Type B pancreatic cell (in vitro differentiated cells): ENCODE results near the gene STK38L. TPM values are rescaled to one million over a fixed set of nuclear protein-coding genes. Genes with fewer than 3 reads are reported as not detected.
"Not testable (repeated sequence)": the region's sequence is repeated elsewhere in the genome, so short reads cannot be mapped to it uniquely, and the experiment has no call there.

Source experiments
- DNase-seq: peaks from one replicate; pipeline ENCODE4 v3.0.0; 2021; ENCODE audit warnings: mixed read lengths; ENCODE audit not compliant: unreplicated experiment; ENCODE audit errors: extremely low spot score
- H3K27ac Mint-ChIP-seq: 2 replicates; pipeline ENCODE4 v1.8.0; 2021; ENCODE audit warnings: mild to moderate bottlenecking, mixed read lengths
- H3K27me3 Mint-ChIP-seq: 2 replicates; pipeline ENCODE4 v1.8.0; 2021; ENCODE audit warnings: mixed read lengths
- H3K36me3 Mint-ChIP-seq: 2 replicates; pipeline ENCODE4 v1.8.0; 2021; ENCODE audit warnings: mixed read lengths
- H3K4me1 Mint-ChIP-seq: one replicate; pipeline ENCODE4 v1.8.0; 2021; ENCODE audit warnings: mixed read lengths; ENCODE audit not compliant: unreplicated experiment
- H3K4me3 Mint-ChIP-seq: 2 replicates; pipeline ENCODE4 v1.8.0; 2021; ENCODE audit warnings: mild to moderate bottlenecking, mixed read lengths
- H3K9me3 Mint-ChIP-seq: 2 replicates; pipeline ENCODE4 v1.8.0; 2021; ENCODE audit warnings: mixed read lengths
- CTCF ChIP-seq: fragments of 200-600 bp; sonication (generic); conservative IDR thresholded peaks from 2 replicates; pipeline ENCODE4 v1.5.0; 2021; ENCODE audit warnings: antibody characterized with exemption, mild to moderate bottlenecking
- total RNA-seq: library from RNA; stranded (reverse); gene quantifications from 2 replicates; pipeline ENCODE4 v1.2.1, GENCODE V29; 2021; ENCODE audit warnings: low replicate concordance

The STK38L gene
- total RNA-seq, 1 donor from 2014 or later: 43.1 TPM

- H3K4me3 Mint-ChIP-seq: no peak overlapping the region
- no peak overlapping the region for H3K27ac Mint-ChIP-seq
- no peaks in the 10 kb centered on the region for H3K9me3 Mint-ChIP-seq
Observed at GRCh38 chr12:27220055-27220987, 23.8 kb upstream of the STK38L start.

GRCh38 chr12:27220988-27221345 is 23.1 kb upstream of the STK38L start:
- Mint-ChIP-seq H3K27ac (no peak overlapping the region), H3K4me3 (no peak overlapping the region), H3K36me3 (no peaks in the 10 kb centered on the region), H3K9me3 (peaks cover 2% of the 10 kb centered on the region), H3K27me3 (peaks cover 4% of the 10 kb centered on the region), H3K4me1 (peaks cover 2% of the 10 kb centered on the region)
- TF ChIP-seq CTCF: no peak
- DNase-seq: no peak

More at GRCh38 chr12:27220055-27220987, 23.8 kb upstream of the STK38L start:
- no peak for TF ChIP-seq CTCF
- Mint-ChIP-seq H3K27me3 (peaks cover 4% of the 10 kb centered on the region), H3K4me1 (no peaks in the 10 kb centered on the region), H3K36me3 (no peaks in the 10 kb centered on the region)
- DNase-seq: no peak

GRCh38 chr12:27221625-27222387 is 22.3 kb upstream of the STK38L start:
- H3K9me3 Mint-ChIP-seq: peaks cover 5% of the 10 kb centered on the region
- H3K27me3 Mint-ChIP-seq: peaks cover 4% of the 10 kb centered on the region
- no peak overlapping the region for H3K4me3 Mint-ChIP-seq
- no peak for TF ChIP-seq CTCF
- peaks cover under 1% of the 10 kb centered on the region for H3K36me3 Mint-ChIP-seq
- peaks cover 7% of the 10 kb centered on the region for H3K4me1 Mint-ChIP-seq
- no peak overlapping the region for H3K27ac Mint-ChIP-seq
- DNase-seq: no peak

- H3K4me1 Mint-ChIP-seq: peaks cover 7% of the 10 kb centered on the region
- TF ChIP-seq CTCF: no peak
- peaks cover 3% of the 10 kb centered on the region for H3K36me3 Mint-ChIP-seq
- peaks cover 10% of the 10 kb centered on the region for H3K9me3 Mint-ChIP-seq
- DNase-seq: no peak
- peak overlapping the region; percentile 23 for H3K4me3 Mint-ChIP-seq
- peak overlapping the region; percentile 82 for H3K27ac Mint-ChIP-seq
- H3K27me3 Mint-ChIP-seq: peaks cover 8% of the 10 kb centered on the region
Observed at GRCh38 chr12:27226407-27226929, 17.6 kb upstream of the STK38L start.

GRCh38 chr12:27229367-27229766 is 14.7 kb upstream of the STK38L start:
- Mint-ChIP-seq H3K4me3 (no peak overlapping the region), H3K27ac (no peak overlapping the region), H3K36me3 (peaks cover 3% of the 10 kb centered on the region), H3K9me3 (peaks cover 10% of the 10 kb centered on the region), H3K27me3 (peaks cover 11% of the 10 kb centered on the region), H3K4me1 (peaks cover 7% of the 10 kb centered on the region)
- TF ChIP-seq CTCF: no peak
- DNase-seq: no peak

DNA sequence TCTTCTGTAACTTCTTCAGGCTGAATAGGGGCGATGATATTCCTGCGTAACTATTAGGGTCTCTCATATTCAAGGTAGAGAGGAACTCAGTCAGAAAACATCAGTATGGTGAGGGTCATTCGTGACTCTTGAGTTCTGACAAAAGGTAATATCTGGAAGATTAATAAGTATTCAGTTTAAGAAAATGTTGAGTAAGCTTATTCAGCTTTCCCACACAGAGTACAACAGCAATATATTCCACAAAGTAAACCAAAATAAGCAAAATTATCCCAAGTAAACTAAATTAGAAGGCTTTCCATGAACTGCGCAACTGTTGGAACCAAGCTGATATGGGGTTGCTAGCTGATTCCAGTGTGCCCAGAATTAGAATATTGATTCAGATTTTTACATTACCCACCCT is 12.7 kb upstream of the STK38L start:
- H3K36me3 Mint-ChIP-seq, H3K27ac Mint-ChIP-seq, H3K9me3 Mint-ChIP-seq, H3K4me1 Mint-ChIP-seq, H3K4me3 Mint-ChIP-seq, DNase-seq: not testable (repeated sequence)
- peaks cover 11% of the 10 kb centered on the region for H3K27me3 Mint-ChIP-seq
